22Rv1 (cell line): ENCODE data around the gene ACTR3C.
"Not testable (repeated sequence)": the region's sequence is repeated elsewhere in the genome, so short reads cannot be mapped to it uniquely, and the experiment has no call there.

Experiments used
- CTCF ChIP-seq: fragments of 450-650 bp; IDR thresholded peaks from 2 replicates; pipeline ENCODE4 v1.5.1; 2017; ENCODE audit warnings: mild to moderate bottlenecking
- ZFX ChIP-seq: fragments of 450-650 bp; IDR thresholded peaks from 2 replicates; pipeline ENCODE4 v1.6.1; 2017; ENCODE audit warnings: antibody characterized with exemption, borderline replicate concordance

DNA sequence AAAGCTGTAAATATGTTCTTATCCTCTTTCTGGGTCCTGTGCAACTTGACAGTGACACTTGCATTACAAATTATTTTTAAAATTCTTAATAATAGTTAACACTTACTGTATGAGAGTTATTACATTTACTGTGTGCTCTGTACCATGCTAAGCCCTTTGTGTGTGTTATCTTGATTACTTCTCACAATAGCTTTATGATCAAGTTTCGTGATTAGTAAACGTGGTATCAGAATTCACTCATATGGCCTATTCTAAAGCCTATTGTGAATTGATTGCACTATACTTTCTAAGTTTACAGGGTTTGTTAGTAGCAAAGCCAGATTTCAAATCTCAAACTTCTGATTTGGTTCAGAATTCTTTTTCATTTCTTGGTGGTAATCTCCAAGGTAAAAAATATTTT lies 80.4 kb downstream of the ACTR3C start:
- TF ChIP-seq CTCF, ZFX: not testable (repeated sequence)
